Muscle of leg (tissue), 11 donors: ENCODE data around the gene MACROD1. TPM values are rescaled to one million over a fixed set of nuclear protein-coding genes. Genes with fewer than 3 reads are reported as not detected.

ENCODE experiments used
- DNase-seq: peaks from one replicate; pipeline ENCODE4 v3.0.0; 2013
- H3K27ac ChIP-seq: one replicate; pipeline ENCODE4 v1.5.1; 2013; ENCODE audit warnings: mild to moderate bottlenecking, low read length, control low read depth
- H3K27me3 ChIP-seq: one replicate; pipeline ENCODE4 v1.6.1; 2013; ENCODE audit warnings: low read length; ENCODE audit not compliant: control insufficient read depth, insufficient read depth
- H3K36me3 ChIP-seq: one replicate; pipeline ENCODE4 v1.6.1; 2013; ENCODE audit warnings: low read length; ENCODE audit not compliant: control insufficient read depth, insufficient read depth
- H3K4me1 ChIP-seq: one replicate; pipeline ENCODE4 v1.6.1; 2013; ENCODE audit warnings: low read length; ENCODE audit not compliant: control insufficient read depth, insufficient read depth
- H3K4me3 ChIP-seq: one replicate; pipeline ENCODE4 v1.5.1; 2013; ENCODE audit warnings: low read length, control low read depth
- H3K9me3 ChIP-seq: replicated peaks from 2 replicates; pipeline ENCODE4 v1.6.1; 2013; ENCODE audit warnings: low read depth, low read length; ENCODE audit not compliant: control insufficient read depth
- WGBS: methylation state at CpG from one replicate; pipeline ENCODE4 v1.1.5; 2013; ENCODE audit warnings: missing lambda C conversion rate; ENCODE audit not compliant: insufficient coverage; 5-methylcytosine and 5-hydroxymethylcytosine counted together
- polyA plus RNA-seq, 8 donors: library from polyadenylated mRNA; unstranded; fragments of 120-200 nt; gene quantifications; one replicate each; pipeline versions ENCODE4 v1.2.1 to v1.2.3, GENCODE V29; 2013; ENCODE audit warnings: inconsistent platforms in 1 of 8, low replicate concordance in 1 of 8; ENCODE audit not compliant: insufficient read length in 8 of 8, insufficient read depth in 1 of 8
- total RNA-seq: library from RNA; stranded (reverse); fragments of 120-200 nt; gene quantifications from one replicate; pipeline ENCODE4 v1.2.4, GENCODE V29; 2013

The MACROD1 gene
- total and polyA plus RNA-seq, 9 donors: 46.1 to 107 (median 66.4) TPM

DNA sequence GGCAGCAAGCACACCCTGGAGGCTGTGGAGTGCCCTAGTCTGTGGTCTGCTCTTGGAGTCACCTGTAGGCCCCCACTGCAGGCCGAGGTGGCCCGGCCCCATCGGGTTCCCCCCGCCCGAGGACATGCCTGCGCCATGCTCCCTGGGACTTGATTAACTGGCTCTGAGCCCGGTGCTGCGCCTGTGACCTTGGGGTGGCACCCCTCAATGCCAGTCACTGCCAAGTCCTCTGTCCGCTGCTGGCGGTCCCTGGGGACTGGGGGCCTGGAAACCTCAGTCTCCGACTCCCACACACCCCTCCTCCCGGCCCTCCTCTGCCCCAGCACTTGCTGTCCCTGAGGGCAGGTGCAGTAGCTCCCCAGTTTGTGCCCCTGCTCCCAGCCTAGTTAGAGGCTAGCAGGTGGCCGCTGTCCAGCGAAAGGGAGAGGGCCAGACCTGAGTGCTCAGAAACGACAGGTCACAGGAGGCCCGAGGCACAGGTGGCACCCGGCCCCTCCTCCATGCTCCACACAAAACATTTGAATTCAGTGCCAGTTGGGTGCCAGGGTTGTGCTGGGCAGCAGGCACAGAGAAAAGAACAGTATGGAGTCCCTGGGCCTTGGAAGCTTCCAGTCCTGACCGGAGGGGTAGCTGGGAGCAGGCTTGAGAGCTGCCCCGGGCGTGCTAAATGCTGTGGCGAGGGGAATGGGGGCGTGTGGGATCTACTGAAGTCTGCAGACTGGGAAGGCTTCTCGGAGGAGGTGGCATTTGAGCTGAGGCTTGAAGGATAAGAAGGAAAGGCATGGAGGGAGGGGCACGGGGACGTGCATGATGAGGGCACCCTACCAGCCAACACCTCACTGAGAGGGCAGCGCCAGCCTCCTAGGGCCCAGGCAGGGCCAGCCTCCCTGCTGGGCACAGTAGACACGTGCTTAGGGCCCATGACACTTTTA, 146.5 kb downstream of the MACROD1 start:
- WGBS: 76% methylated on average over 22 of the region's 27 CpGs
- no peak overlapping the region for H3K27ac ChIP-seq
- H3K9me3 ChIP-seq: no peaks in the 10 kb centered on the region
- peaks cover 53% of the 10 kb centered on the region for H3K4me1 ChIP-seq
- no peaks in the 10 kb centered on the region for H3K27me3 ChIP-seq
- H3K4me3 ChIP-seq: no peak overlapping the region
- no peak for DNase-seq
- no peaks in the 10 kb centered on the region for H3K36me3 ChIP-seq

- Histone ChIP-seq H3K9me3 (no peaks in the 10 kb centered on the region), H3K4me1 (peaks cover 42% of the 10 kb centered on the region), H3K4me3 (no peak overlapping the region), H3K27me3 (no peaks in the 10 kb centered on the region), H3K27ac (no peak overlapping the region), H3K36me3 (no peaks in the 10 kb centered on the region)
- 59% methylated on average over 7 of the region's 8 CpGs for WGBS
- DNase-seq: no peak
These were observed 147.6 kb downstream of the MACROD1 start for GRCh38 chr11:64018310-64018709.

GRCh38 chr11:64017945-64018224, 148.0 kb downstream of the MACROD1 start:
- no peaks in the 10 kb centered on the region for H3K27me3 ChIP-seq
- H3K27ac ChIP-seq: no peak overlapping the region
- H3K9me3 ChIP-seq: no peaks in the 10 kb centered on the region
- 75% methylated on average over 7 of the region's 7 CpGs for WGBS
- no peaks in the 10 kb centered on the region for H3K36me3 ChIP-seq
- no peak overlapping the region for H3K4me3 ChIP-seq
- H3K4me1 ChIP-seq: peaks cover 41% of the 10 kb centered on the region
- no peak for DNase-seq

DNA sequence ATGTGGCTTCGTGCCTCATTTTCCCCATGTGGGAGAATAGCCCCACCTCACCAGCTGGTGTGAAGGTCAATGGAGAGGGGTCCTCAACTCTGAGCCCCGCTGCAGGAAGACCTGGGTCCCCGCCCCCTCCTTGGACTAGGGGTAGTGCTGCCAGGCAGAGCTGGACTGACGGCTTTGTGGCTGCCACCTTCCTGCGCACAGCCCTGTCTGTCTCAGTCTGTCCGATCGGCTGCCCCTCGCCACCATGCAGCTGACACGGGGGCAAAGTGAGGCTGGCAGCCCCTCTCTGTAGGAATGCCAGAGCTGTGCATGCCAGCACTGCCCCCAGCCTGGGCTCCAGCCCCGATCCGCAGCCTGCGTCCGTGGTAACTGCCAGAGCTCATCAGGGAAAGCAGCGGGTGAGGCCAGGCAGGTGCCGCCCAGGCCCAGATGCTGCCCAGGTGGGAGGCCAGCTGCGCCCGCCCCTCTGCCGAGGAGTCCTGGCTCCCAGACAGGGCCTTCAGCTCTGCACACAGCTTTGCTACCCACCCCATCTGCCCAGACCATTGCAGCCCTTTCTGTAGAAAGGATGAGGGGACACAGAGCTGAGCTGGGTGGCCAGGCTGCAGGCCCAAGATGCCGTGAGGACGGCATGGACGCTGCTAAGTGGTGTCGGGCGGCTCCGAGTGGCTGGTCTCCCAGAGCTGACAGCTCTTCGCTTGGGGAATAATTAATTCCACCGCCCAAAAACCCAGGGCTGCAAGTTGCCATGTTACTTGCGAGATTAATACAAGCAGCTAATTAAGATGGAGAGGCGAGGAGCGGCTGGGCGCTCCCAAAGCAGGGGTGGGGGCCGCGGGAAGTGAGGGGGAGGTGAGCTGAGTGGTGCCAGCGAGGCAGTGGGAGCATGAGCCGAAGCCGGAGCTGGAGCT, 149.7 kb downstream of the MACROD1 start:
- no peak for DNase-seq
- Histone ChIP-seq H3K27ac (no peak overlapping the region), H3K4me1 (peaks cover 27% of the 10 kb centered on the region), H3K9me3 (no peaks in the 10 kb centered on the region), H3K27me3 (no peaks in the 10 kb centered on the region), H3K4me3 (no peak overlapping the region), H3K36me3 (no peaks in the 10 kb centered on the region)
- WGBS: 75% methylated on average over 34 of the region's 35 CpGs

DNA sequence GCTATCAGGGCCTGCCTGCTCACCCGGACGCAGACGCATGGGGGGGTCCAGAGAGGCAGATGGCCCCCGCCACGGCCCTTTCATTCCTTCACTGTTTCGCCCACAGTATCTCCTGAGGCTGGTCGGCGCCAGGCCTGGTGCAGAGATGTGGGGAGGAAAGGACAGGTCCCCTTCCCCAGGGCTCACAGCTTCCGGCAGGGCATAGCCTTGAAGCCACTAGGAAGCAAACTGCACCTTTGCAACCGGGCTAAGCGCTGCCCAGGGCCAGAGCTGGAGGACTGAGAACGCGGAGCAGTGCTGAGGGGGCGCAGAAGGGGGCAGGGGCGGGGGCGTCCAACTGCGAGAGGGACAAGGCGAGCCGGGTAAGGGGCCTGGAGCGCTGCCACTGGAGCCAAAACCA, 150.4 kb downstream of the MACROD1 start:
- Histone ChIP-seq H3K4me3 (no peak overlapping the region), H3K27me3 (no peaks in the 10 kb centered on the region), H3K36me3 (no peaks in the 10 kb centered on the region), H3K27ac (no peak overlapping the region), H3K4me1 (peaks cover 25% of the 10 kb centered on the region), H3K9me3 (no peaks in the 10 kb centered on the region)
- WGBS: 65% methylated on average over 14 of the region's 20 CpGs
- no peak for DNase-seq

GRCh38 chr11:64014356-64014755, 151.6 kb downstream of the MACROD1 start:
- WGBS: 64% methylated on average over 10 of the region's 11 CpGs

GRCh38 chr11:64013141-64013896, 152.6 kb downstream of the MACROD1 start:
- H3K36me3 ChIP-seq: no peaks in the 10 kb centered on the region
- DNase-seq: no peak
- no peaks in the 10 kb centered on the region for H3K27me3 ChIP-seq
- no peak overlapping the region for H3K27ac ChIP-seq
- 86% methylated on average over 16 of the region's 16 CpGs for WGBS
- no peak overlapping the region for H3K4me3 ChIP-seq
- peaks cover 15% of the 10 kb centered on the region for H3K4me1 ChIP-seq
- H3K9me3 ChIP-seq: no peaks in the 10 kb centered on the region

More at GRCh38 chr11:64014356-64014755, 151.6 kb downstream of the MACROD1 start:
- no peaks in the 10 kb centered on the region for H3K36me3 ChIP-seq
- no peaks in the 10 kb centered on the region for H3K27me3 ChIP-seq
- H3K4me1 ChIP-seq: peaks cover 22% of the 10 kb centered on the region
- H3K4me3 ChIP-seq: no peak overlapping the region
- no peak for DNase-seq
- no peaks in the 10 kb centered on the region for H3K9me3 ChIP-seq
- no peak overlapping the region for H3K27ac ChIP-seq

DNA sequence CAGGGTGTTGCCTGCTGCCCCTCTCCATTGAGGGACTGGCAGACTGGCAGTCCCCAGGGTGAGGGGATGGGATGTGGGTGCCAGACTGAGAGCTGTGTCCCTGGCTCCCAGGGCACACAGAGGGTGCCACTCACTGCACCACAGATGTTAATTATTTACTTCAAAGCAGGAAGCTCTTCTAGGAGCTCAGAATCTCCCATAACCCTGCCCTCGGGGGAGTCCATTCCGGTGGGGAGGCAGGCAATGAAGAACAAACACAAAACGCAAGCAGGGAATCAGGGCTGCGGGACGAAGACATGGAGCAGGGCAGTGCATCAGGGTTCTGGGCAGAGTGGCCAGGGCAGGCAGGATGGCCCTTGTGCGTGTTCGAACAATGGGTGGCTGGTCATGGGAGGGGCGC, 154.5 kb downstream of the MACROD1 start:
- H3K27me3 ChIP-seq: peaks cover 13% of the 10 kb centered on the region
- H3K36me3 ChIP-seq: no peaks in the 10 kb centered on the region
- no peak overlapping the region for H3K27ac ChIP-seq
- no peak for DNase-seq
- no peaks in the 10 kb centered on the region for H3K9me3 ChIP-seq
- no peak overlapping the region for H3K4me3 ChIP-seq
- H3K4me1 ChIP-seq: peaks cover 23% of the 10 kb centered on the region
- WGBS: 86% methylated on average over 8 of the region's 8 CpGs

DNA sequence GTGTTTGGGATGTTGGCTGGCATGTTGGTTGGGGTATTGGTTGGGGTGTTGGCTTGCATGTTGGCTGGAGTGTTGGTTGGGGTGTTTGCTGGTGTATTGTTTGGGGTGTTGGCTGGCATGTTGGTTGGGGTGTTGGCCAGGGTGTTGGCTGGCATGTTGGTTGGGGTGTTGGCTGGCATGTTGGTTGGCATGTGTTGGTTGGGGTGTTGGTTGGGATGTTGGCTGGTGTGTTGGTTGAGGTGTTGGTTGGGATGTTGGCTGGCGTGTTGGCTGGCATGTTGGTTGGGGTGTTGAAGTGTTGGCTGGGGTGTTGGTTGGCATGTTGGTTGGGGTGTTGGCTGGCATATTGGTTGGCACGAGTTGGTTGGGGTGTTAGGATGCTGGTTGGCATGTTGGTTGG, 155.1 kb downstream of the MACROD1 start:
- H3K27ac ChIP-seq: no peak overlapping the region
- no peaks in the 10 kb centered on the region for H3K9me3 ChIP-seq
- peaks cover 13% of the 10 kb centered on the region for H3K27me3 ChIP-seq
- 92% methylated on average over 2 of the region's 2 CpGs for WGBS
- peaks cover 29% of the 10 kb centered on the region for H3K4me1 ChIP-seq
- no peak overlapping the region for H3K4me3 ChIP-seq
- DNase-seq: no peak
- H3K36me3 ChIP-seq: no peaks in the 10 kb centered on the region

DNA sequence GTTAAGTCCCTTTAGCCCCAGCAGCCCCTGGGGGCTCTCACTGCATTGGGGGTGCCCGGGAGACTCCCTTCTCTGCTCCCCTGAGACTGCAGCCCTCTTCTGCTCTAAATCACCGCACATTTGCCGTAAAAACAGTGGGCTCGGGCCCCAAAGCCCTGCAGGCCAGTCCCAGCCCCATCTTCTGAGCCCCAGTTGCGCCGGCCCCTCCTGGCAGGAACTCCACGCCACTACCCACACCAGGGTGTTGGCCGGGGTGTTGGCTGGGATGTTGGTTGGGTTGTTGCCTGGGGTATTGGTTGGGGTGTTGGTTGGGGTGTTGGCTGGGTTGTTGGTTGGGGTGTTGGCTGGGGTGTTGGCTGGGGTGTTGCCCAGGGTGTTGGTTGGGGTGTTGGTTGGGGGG, 156.2 kb downstream of the MACROD1 start:
- H3K9me3 ChIP-seq: no peaks in the 10 kb centered on the region
- WGBS: 93% methylated on average over 8 of the region's 8 CpGs
- no peak for DNase-seq
- H3K36me3 ChIP-seq: no peaks in the 10 kb centered on the region
- peaks cover 30% of the 10 kb centered on the region for H3K4me1 ChIP-seq
- no peak overlapping the region for H3K4me3 ChIP-seq
- peaks cover 15% of the 10 kb centered on the region for H3K27me3 ChIP-seq
- no peak overlapping the region for H3K27ac ChIP-seq
